HepG2 (cell line): ENCODE measurements around the gene SLC27A3. TPM values are rescaled to one million over a fixed set of nuclear protein-coding genes. Genes with fewer than 3 reads are reported as not detected.
A peak's percentile ranks its signal among the peaks of the same experiment; 100 is the strongest.

Experiments used
- AGO2 ChIP-seq: fragments of 200-400 bp; formaldehyde crosslinking; optimal IDR thresholded peaks from 2 replicates; pipeline ENCODE3; 2017; ENCODE audit warnings: mild to moderate bottlenecking, low read depth, low read length, moderate library complexity
- ARID4A ChIP-seq: sonication (generic); formaldehyde crosslinking; IDR thresholded peaks from 2 replicates; pipeline ENCODE4 v1.5.0; 2020; ENCODE audit warnings: mild to moderate bottlenecking, missing genetic modification reagents, borderline replicate concordance
- BCL3 ChIP-seq: sonication (generic); formaldehyde crosslinking; IDR thresholded peaks from 2 replicates; pipeline ENCODE4 v1.5.1; 2020; ENCODE audit warnings: mild to moderate bottlenecking, missing genetic modification reagents, moderate library complexity
- DMAP1 ChIP-seq: IDR thresholded peaks from 2 replicates; pipeline ENCODE4 v1.6.1; 2016
- E2F1 ChIP-seq: sonication (generic); formaldehyde crosslinking; IDR thresholded peaks from 2 replicates; pipeline ENCODE4 v1.5.0; 2020; ENCODE audit warnings: missing genetic modification reagents
- EP300 ChIP-seq, 3 experiments: sonication (generic) in 1 of 3; formaldehyde crosslinking in 1 of 3; IDR thresholded peaks; 2 replicates each; pipeline versions ENCODE4 v1.5.1 to v1.6.1; 2011 to 2020; ENCODE audit warnings: low read depth in 2 of 3, low read length in 2 of 3, borderline replicate concordance in 1 of 3, improper control_type of control experiment in 1 of 3, mild to moderate bottlenecking in 1 of 3, missing genetic modification reagents in 1 of 3, moderate library complexity in 1 of 3
- GABPA ChIP-seq, 2 experiments: IDR thresholded peaks; 2 replicates each; pipeline ENCODE4 v1.6.1; 2011 to 2016; ENCODE audit warnings: low read depth in 2 of 2, low read length in 1 of 2, missing biosample characterization in 1 of 2, missing genetic modification characterization in 1 of 2
- MTF2 ChIP-seq: sonication (generic); formaldehyde crosslinking; IDR thresholded peaks from 2 replicates; pipeline ENCODE4 v1.5.0; 2020; ENCODE audit warnings: missing genetic modification reagents, borderline replicate concordance
- POLR2G ChIP-seq: fragments of 200-400 bp; formaldehyde crosslinking; IDR thresholded peaks from 2 replicates; pipeline ENCODE4 v1.6.1; 2018; ENCODE audit warnings: mild to moderate bottlenecking, low read depth, low read length, moderate library complexity
- RARA ChIP-seq: IDR thresholded peaks from 2 replicates; pipeline ENCODE4 v1.6.1; 2016; ENCODE audit warnings: missing genetic modification reagents, missing compliant biosample characterization
- REL ChIP-seq: sonication (generic); formaldehyde crosslinking; conservative IDR thresholded peaks from 2 replicates; pipeline ENCODE4 v1.8.0; 2022; ENCODE audit warnings: mild to moderate bottlenecking, missing genetic modification reagents, moderate library complexity
- SAFB2 ChIP-seq: sonication (generic); formaldehyde crosslinking; IDR thresholded peaks from 2 replicates; pipeline ENCODE4 v1.5.1; 2020; ENCODE audit warnings: missing genetic modification reagents, low read depth, mild to moderate bottlenecking, borderline replicate concordance
- ZBTB7B ChIP-seq: sonication (generic); formaldehyde crosslinking; IDR thresholded peaks from 2 replicates; pipeline ENCODE4 v1.4.0; 2020; ENCODE audit warnings: missing genetic modification reagents
- ZKSCAN8 ChIP-seq: IDR thresholded peaks from 2 replicates; pipeline ENCODE4 v1.6.1; 2016; ENCODE audit warnings: borderline replicate concordance, missing genetic modification reagents, missing compliant biosample characterization
- ZNF24 ChIP-seq: fragments of 450-650 bp; IDR thresholded peaks from 2 replicates; pipeline ENCODE4 v1.6.1; 2017; ENCODE audit warnings: antibody characterized with exemption, mild to moderate bottlenecking
- ZNF33B ChIP-seq: sonication (generic); formaldehyde crosslinking; IDR thresholded peaks from 2 replicates; pipeline ENCODE4 v1.5.1; 2020; ENCODE audit warnings: mild to moderate bottlenecking, missing genetic modification reagents
- ZNF367 ChIP-seq: sonication (generic); formaldehyde crosslinking; IDR thresholded peaks from 2 replicates; pipeline ENCODE4 v1.4.0; 2020; ENCODE audit warnings: missing genetic modification reagents, borderline replicate concordance
- polyA plus RNA-seq, 8 experiments: library from polyadenylated mRNA; depleted of rRNA in 3 of 8; stranded (reverse) in 7 of 8; unstranded in 1 of 8; fragments of >200 nt; fragmentation: Illumina TruSeq in 4 of 8; extraction: Trizol in 4 of 8; gene quantifications; 2 replicates each; pipeline versions ENCODE4 v1.2.1 to v1.2.3, GENCODE V29; 2011 to 2016; ENCODE audit warnings: low read depth in 4 of 8, missing spikeins in 1 of 8, mixed read lengths in 1 of 8; ENCODE audit not compliant: insufficient read depth in 1 of 8
- total RNA-seq, 5 experiments: library from RNA; depleted of rRNA; stranded (reverse); fragments of >200 nt; fragmentation: Illumina TruSeq; extraction: Trizol; gene quantifications; 2 replicates each; pipeline ENCODE4 v1.2.3, GENCODE V29; 2016; ENCODE audit warnings: low read depth in 1 of 5
- TF ChIP-seq, protein P1 (sequence below): sonication (generic); formaldehyde crosslinking; IDR thresholded peaks from 2 replicates; pipeline ENCODE4 v1.5.0; 2020; ENCODE audit warnings: missing genetic modification reagents

Gene SLC27A3
- total and polyA plus RNA-seq, 2 of the 13 experiments (the other 11 are each of a cell fraction or from before 2014, with no cell fraction given): 4.3 to 10.3 TPM

DNA sequence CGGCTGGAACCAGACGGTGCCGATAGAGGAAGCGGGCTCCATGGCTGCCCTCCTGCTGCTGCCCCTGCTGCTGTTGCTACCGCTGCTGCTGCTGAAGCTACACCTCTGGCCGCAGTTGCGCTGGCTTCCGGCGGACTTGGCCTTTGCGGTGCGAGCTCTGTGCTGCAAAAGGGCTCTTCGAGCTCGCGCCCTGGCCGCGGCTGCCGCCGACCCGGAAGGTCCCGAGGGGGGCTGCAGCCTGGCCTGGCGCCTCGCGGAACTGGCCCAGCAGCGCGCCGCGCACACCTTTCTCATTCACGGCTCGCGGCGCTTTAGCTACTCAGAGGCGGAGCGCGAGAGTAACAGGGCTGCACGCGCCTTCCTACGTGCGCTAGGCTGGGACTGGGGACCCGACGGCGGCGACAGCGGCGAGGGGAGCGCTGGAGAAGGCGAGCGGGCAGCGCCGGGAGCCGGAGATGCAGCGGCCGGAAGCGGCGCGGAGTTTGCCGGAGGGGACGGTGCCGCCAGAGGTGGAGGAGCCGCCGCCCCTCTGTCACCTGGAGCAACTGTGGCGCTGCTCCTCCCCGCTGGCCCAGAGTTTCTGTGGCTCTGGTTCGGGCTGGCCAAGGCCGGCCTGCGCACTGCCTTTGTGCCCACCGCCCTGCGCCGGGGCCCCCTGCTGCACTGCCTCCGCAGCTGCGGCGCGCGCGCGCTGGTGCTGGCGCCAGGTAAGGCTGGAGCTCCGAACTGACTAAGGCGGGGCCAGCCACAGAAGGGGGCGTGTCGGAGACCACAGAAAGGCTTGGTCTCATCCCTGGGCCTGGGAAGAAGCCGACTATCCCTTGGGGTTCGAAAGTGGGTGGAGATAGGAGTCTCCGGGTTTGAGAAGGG is 486 bp downstream of the SLC27A3 start (continued):
- TF ChIP-seq ZNF33B (0 out of 2 replicates have a peak, but pooled peaks have one; percentile 22), ZNF24 (no peak), MTF2 (CRISPR knock-in tag) (peak; percentile 73; the same call in 1 of the 2 replicates), POLR2G (peak; percentile 64), REL (CRISPR knock-in tag) (0 out of 2 replicates have a peak, but pooled peaks have one; percentile 30), E2F1 (CRISPR knock-in tag) (peak; percentile 60; the same call in 1 of the 2 replicates), ZNF367 (no peak), BCL3 (CRISPR knock-in tag) (peak; percentile 22; the same call in 1 of the 2 replicates), ARID4A (CRISPR knock-in tag) (peak; percentile 88), ZKSCAN8 (CRISPR knock-in tag) (no peak), ZBTB7B (CRISPR knock-in tag) (peak; percentile 38), GABPA (IDR thresholded peaks at IDR 0.05; ENCODE audit: low read depth, low read length) (0 out of 2 replicates have a peak, but pooled peaks have one; percentile 19), GABPA (CRISPR knock-in tag; IDR thresholded peaks at IDR 0.05; ENCODE audit: low read depth) (no peak), RARA (0 out of 2 replicates have a peak, but pooled peaks have one; percentile 14), EP300 (IDR thresholded peaks at IDR 0.05; ENCODE audit: low read depth in 2 of 2, low read length in 2 of 2) (no peak), EP300 (CRISPR knock-in tag; IDR thresholded peaks at IDR 0.05; ENCODE audit: borderline replicate concordance) (0 out of 2 replicates have a peak, but pooled peaks have one; percentile 13), DMAP1 (CRISPR knock-in tag) (peak; percentile 52), AGO2 (peak; percentile 85), SAFB2 (CRISPR knock-in tag) (peak; percentile 69; the same call in 1 of the 2 replicates)
- TF ChIP-seq, protein P1, sequence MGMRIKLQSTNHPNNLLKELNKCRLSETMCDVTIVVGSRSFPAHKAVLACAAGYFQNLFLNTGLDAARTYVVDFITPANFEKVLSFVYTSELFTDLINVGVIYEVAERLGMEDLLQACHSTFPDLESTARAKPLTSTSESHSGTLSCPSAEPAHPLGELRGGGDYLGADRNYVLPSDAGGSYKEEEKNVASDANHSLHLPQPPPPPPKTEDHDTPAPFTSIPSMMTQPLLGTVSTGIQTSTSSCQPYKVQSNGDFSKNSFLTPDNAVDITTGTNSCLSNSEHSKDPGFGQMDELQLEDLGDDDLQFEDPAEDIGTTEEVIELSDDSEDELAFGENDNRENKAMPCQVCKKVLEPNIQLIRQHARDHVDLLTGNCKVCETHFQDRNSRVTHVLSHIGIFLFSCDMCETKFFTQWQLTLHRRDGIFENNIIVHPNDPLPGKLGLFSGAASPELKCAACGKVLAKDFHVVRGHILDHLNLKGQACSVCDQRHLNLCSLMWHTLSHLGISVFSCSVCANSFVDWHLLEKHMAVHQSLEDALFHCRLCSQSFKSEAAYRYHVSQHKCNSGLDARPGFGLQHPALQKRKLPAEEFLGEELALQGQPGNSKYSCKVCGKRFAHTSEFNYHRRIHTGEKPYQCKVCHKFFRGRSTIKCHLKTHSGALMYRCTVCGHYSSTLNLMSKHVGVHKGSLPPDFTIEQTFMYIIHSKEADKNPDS: 0 out of 2 replicates have a peak, but pooled peaks have one; percentile 58
